Left lobe of liver (tissue), 2 donors: Measurements from ENCODE around the gene PSG2. TPM values are rescaled to one million over a fixed set of nuclear protein-coding genes. Genes with fewer than 3 reads are reported as not detected.
"Not testable (repeated sequence)": the region's sequence is repeated elsewhere in the genome, so short reads cannot be mapped to it uniquely, and the experiment has no call there.

Source experiments
- ATAC-seq: fragments of 200-7000 bp; cut with Tn5 transposase; one replicate; pipeline ENCODE4 v1.9.1; 2020; ENCODE audit warnings: mild to moderate bottlenecking, moderate library complexity
- DNase-seq: peaks from one replicate; pipeline ENCODE4 v3.0.0-alpha.2; 2020; ENCODE audit warnings: low spot score
- total RNA-seq: library from RNA; stranded (reverse); gene quantifications from one replicate; pipeline ENCODE4 v1.2.1, GENCODE V29; 2021
- donor health status: DM: no; HTN: no; CAD: no; lungs with moderate emphysema.
- donor health status: DM: no; HTN: yes; CAD: no.

The PSG2 gene
- total RNA-seq, result not detected

DNA sequence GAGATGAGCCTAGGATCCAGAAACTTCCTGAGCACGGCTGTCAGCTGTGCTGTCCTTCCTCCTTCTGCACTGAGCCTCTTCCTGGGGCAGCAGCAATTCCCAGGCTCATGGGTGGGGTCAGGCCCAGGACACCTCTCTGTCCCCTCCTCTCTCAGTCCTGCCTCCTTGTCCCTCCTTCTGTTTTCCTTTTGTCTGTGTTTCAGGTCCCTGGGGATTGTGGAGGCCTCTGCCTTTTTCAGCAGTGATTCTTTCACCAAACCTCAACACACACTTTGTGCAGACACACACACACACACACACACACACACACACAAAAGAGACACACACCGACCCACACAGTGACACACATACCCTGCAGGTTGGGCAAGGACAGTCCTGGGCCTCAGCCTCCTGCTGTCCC lies at the start of gene PSG2:
Gene PSG2 (minus strand): TSS at position 101 of the 400 bp plus-strand sequence. CDS start 132 bp downstream, outside the sequence.
- not testable (repeated sequence) for ATAC-seq, DNase-seq

GRCh38 chr19:43131281-43131842 lies 48.9 kb upstream of the PSG2 start:
- ATAC-seq, DNase-seq: not testable (repeated sequence)

DNA sequence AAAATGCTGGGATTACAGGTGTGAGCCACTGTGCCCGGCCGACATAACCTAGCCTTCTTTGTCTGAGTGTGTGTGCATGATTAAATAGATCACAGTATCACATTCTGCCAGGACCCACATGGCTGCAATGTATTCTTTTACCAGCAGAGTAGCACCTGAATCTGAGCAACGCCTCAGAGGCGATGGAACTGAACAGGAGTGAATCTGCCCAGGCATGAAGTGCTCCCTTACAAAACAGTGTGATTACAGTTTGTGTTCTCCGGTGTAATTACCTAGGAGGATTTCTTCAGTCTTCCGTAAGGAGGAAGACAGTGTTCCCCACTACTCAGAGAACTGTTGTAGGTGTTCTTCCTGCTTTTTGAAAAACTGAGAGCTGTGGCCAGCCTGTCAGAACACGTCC lies 46.7 kb upstream of the PSG2 start:
- ATAC-seq, DNase-seq: not testable (repeated sequence)

DNA sequence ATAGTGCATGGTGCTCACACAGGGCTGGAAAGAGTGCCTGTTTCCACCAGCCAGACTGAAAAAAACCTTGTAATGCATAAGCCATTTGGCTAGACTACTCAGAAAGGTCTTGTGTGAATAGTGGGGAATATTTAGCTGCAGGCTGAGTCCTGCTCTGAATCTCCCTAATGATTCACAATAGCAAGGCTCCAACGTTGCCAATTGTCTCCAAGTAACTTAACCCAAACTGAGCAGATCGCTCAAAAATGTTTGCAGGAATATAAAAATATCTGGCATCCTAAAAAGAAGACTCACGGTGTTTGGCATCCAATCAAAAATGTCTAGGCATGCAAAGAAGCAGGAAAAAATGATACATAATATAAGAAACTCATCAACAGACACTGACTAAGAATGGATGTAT lies 44.8 kb upstream of the PSG2 start:
- ATAC-seq, DNase-seq: not testable (repeated sequence)

DNA sequence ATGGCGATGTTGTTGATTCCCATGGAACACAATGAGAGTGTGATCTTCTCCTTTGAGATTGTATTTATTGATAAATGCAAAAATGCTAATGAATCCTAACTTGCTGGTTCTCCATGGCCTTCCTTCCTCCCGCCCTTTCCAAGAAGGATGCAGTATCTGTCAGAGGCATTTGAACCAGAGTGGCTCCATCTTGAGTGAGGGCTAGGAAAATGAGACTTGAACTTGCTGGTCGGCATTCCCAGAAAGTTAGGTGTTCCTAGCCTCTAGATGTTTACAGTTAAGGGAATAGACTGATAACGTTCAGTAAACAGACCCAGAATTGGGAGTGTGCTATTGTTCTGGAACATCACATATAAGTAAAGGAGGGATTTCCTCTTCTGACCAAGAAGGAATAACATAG lies 44.2 kb upstream of the PSG2 start:
- ATAC-seq (no peak), DNase-seq (no peak)

DNA sequence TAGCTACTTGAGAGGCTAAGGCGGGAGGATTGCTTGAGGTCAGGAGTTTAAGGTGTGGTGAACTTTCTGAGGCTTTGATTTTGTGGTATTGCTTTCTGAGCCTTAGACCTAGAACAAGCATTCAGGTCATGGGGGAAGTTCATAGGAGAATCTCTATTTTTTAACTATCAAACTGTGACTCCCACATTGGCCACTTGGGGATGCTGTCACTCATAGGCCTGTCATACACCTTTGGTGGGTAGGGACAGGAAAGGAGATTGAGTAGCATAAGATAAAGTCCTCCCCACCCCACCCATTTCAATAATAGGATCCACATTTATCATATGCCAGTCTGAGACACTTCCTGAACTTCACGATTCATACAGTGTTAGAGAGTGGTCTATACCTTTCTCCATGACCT lies 41.9 kb upstream of the PSG2 start:
- ATAC-seq, result peak; percentile 43
- no peak for DNase-seq

DNA sequence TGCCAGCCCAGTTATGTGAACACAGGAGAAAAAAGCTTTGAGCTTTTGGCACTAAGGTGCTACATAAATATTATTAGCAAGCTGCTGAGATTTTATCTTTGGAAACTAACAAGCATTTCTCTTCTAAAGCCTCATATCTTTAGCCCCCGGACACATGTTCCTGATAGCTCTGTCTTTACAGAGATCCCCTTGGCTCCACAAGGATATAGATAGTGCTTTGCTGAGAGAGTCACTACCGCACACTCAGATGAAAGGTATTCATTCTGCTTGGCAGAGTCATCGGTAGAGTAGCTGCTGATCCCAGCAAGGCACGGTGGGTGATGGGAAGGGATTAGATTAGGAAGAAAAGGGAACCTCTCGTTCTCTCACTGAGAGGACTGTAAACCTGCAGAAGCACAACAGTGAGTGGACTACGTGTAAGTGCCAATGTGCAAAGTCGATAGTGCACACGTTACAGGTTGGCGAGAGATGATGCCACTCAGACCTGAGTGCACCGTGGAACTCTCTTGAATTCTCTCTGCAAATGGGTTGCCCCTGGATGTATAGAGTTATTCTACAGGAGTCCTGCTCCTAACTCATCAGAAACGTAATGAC lies 38.0 kb upstream of the PSG2 start:
- not testable (repeated sequence) for DNase-seq
- peak; percentile 53 for ATAC-seq

DNA sequence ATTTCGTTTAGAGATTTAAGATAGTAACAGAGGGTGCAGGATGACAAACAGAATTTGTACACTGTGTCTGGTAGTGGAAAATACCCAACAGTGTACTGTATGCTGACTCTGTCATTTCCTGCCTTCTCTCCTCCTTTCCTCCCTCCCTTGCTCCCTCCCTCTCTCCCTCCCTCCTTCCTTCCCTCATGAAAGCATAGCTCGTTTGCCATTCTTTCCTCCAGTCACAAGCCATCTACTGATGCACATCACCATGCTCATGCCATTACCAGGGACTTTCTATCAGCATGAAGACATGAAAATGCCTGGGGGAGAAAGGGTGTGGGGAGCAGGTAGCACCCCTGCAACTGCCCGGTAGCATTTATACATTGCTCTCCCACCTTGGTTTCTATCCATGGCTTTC lies 37.0 kb upstream of the PSG2 start:
- ATAC-seq, result peak; percentile 10
- not testable (repeated sequence) for DNase-seq

GRCh38 chr19:43116421-43116820 lies 33.9 kb upstream of the PSG2 start:
- ATAC-seq, result peak; percentile 72

DNA sequence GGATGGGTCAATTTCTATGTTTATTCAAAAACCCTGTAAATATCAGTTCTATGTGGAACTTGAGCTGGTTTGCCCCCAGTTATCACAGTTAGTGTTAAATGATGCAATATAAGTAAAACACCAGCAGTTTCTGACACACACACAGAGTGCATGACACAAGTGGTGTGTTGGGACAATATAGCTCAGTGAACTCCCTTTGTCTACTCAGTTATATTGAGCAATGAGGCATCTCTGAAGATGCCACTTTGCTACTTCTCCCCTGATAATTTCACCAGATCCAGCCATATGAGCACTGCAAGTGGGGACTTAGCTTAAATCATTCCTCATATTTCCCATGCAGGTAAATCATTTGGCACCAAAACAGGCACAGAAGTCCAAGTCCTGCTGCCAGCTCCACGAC lies 33.0 kb upstream of the PSG2 start:
- DNase-seq, result not testable (repeated sequence)
- peak; percentile 45 for ATAC-seq

More at GRCh38 chr19:43116421-43116820, 33.9 kb upstream of the PSG2 start:
- DNase-seq, result not testable (repeated sequence)

GRCh38 chr19:43115064-43115463 lies 32.6 kb upstream of the PSG2 start:
- DNase-seq, ATAC-seq: not testable (repeated sequence)

DNA sequence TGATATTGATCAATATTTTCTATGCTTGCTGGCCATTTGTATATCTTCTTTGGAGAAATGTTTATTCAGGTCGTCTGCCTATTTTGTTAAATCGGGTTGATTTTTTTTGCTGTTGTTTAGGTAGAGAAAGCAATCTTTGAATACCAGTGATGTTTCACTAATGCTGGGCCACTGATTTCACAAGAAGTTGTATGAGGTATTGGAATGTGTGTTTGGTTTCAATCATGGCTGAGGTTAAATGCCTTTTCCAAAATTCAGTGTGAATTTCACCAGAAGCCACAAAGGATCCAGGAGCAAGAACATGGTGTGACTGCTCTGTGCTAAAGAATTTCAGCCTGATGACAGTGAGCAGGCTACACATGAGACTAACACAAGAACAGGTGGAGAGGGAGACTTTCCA lies 32.1 kb upstream of the PSG2 start:
- not testable (repeated sequence) for ATAC-seq, DNase-seq

GRCh38 chr19:43107401-43107800 lies 24.9 kb upstream of the PSG2 start:
- not testable (repeated sequence) for DNase-seq, ATAC-seq

GRCh38 chr19:43105496-43105895 lies 23.0 kb upstream of the PSG2 start:
- no peak for DNase-seq
- no peak for ATAC-seq

DNA sequence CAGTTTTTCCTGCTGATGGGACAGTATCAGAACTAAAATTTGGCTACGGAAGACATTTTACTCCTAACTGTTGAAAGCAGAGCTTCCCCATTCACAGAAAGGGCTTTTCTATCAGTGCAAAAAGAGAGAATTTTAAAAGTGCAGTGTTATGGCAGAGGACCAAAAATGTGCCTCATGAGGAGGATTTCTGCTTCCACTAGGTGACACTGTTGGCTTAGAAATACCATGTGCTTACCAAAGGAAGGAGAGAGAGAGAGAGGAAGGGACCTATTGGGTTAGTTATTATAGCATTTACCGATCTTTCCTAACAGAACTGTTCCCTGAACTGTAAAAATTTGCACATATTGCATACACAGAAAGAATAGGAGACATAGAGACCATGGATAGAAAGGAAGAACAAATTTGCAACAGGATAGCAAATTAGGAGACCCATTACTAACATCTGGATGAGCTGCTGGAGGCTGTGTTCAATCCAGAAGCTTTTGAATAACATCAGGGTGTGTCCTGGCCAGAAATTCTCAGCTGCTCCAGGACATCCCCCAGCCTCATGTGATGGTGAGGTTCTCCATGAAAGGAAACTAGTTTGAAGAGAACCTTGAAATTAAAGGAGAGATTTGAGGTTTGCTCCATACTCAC lies 21.8 kb upstream of the PSG2 start:
- not testable (repeated sequence) for DNase-seq
- peak; percentile 88 for ATAC-seq

DNA sequence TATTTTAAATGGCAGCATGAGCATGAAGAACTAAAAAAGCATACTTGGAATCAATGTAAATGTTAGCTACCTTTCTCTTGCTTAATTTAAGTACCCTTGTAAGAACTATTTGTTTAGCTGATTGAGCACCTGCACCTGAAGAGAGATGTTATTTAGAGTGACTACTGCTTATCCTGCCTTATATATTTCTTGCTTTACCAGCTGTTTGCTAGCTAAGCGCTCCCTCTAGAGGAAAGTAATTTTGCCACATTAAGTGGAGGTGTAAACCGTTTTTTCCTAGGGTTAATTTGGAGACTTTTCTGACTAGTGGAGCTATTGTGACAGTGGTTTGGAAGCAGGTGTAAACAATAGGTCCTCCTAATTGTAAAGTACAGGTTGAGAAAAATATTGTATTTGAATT lies 19.4 kb upstream of the PSG2 start:
- ATAC-seq (no peak), DNase-seq (no peak)

- not testable (repeated sequence) for ATAC-seq, DNase-seq
Measured at GRCh38 chr19:43098416-43098815, 15.9 kb upstream of the PSG2 start.

- peak; percentile 74 for DNase-seq
- not testable (repeated sequence) for ATAC-seq
Measured at GRCh38 chr19:43087702-43088340, 5.3 kb upstream of the PSG2 start.

GRCh38 chr19:43085796-43086530 lies 3.5 kb upstream of the PSG2 start:
- DNase-seq, ATAC-seq: not testable (repeated sequence)

DNA sequence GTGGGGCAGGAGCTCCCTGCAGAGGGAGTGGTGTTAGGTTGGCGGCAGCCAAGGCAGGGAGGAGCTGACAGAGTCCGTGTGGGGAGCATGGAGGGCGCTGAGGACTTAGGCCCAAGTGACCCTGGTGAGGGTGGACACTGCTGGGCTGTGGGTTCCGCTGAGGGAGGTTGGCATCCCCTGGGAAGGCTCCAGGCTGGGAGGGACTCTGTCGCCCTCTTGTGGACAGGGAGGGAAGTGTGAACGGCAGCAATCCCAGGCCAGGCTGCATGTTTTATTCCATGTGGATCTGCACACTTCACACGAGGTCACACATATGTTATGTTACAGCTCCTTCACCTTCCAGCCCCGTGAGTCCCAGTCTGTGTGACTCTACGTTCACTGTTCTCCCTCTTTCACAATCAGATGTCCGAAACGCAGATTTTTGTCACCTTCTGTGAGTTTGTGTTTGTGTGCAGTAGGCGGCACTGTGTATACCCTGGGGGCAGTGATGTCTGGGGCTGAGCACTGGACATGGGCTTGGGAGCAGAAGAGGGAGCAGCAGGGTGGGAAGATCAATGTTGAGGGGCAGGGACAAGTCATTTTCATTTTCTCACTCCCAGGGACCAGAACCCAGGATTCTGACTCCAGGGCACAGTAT lies 1.8 kb upstream of the PSG2 start:
- not testable (repeated sequence) for DNase-seq, ATAC-seq
